NCI-H2227 treated with DMSO at 0.1 percent for 48 hours (cell line): ENCODE data around the gene YBX1.

Experiments
- DNase-seq: peaks from one replicate; lab custom pipeline; 2025; lab: John Stamatoyannopoulos, UW

YBX1 gene

GRCh38 chr1:42735056-42735455 lies 52.8 kb downstream of the YBX1 start:
- DNase-seq, result no peak

- DNase-seq, result no peak
Observed at GRCh38 chr1:42735477-42736105, 53.4 kb downstream of the YBX1 start.

- no peak for DNase-seq
Observed at GRCh38 chr1:42736152-42736551, 53.9 kb downstream of the YBX1 start.

- DNase-seq, result no peak
Observed at GRCh38 chr1:42736571-42737200, 54.5 kb downstream of the YBX1 start.

GRCh38 chr1:42737257-42737656 lies 55.0 kb downstream of the YBX1 start:
- DNase-seq, result no peak

- no peak for DNase-seq
Observed at GRCh38 chr1:42737986-42738677, 55.9 kb downstream of the YBX1 start.

GRCh38 chr1:42738678-42739226 lies 56.5 kb downstream of the YBX1 start:
- no peak for DNase-seq

GRCh38 chr1:42739753-42740700 lies 57.8 kb downstream of the YBX1 start, which contains the start of gene CLDN19:
Gene CLDN19, minus strand, starts transcription at chr1:42740236. Its CDS starts 173 bp downstream, at chr1:42740063.
- DNase-seq, result no peak

GRCh38 chr1:42740851-42741580 lies 58.8 kb downstream of the YBX1 start:
- DNase-seq, result no peak

GRCh38 chr1:42741706-42742105 lies 59.5 kb downstream of the YBX1 start:
- no peak for DNase-seq

GRCh38 chr1:42742141-42742540 lies 59.9 kb downstream of the YBX1 start:
- DNase-seq, result no peak

GRCh38 chr1:42742617-42743316 lies 60.5 kb downstream of the YBX1 start:
- DNase-seq, result no peak

- no peak for DNase-seq
Observed at GRCh38 chr1:42743317-42744147, 61.3 kb downstream of the YBX1 start.

- no peak for DNase-seq
Observed at GRCh38 chr1:42744148-42744413, 61.9 kb downstream of the YBX1 start.

- no peak for DNase-seq
Observed at GRCh38 chr1:42745851-42746250, 63.6 kb downstream of the YBX1 start.

- no peak for DNase-seq
Observed at GRCh38 chr1:42746436-42747105, 64.4 kb downstream of the YBX1 start.

- no peak for DNase-seq
Observed at GRCh38 chr1:42747125-42747524, 64.9 kb downstream of the YBX1 start.

GRCh38 chr1:42748021-42748420 lies 65.8 kb downstream of the YBX1 start:
- DNase-seq, result no peak
